Left renal cortex interstitium (tissue), 4 donors: ENCODE data around the gene EML4. TPM values are rescaled to one million over a fixed set of nuclear protein-coding genes. Genes with fewer than 3 reads are reported as not detected.
"Not testable (repeated sequence)": the region's sequence is repeated elsewhere in the genome, so short reads cannot be mapped to it uniquely, and the experiment has no call there.

Experiments used
- DNase-seq, 4 donors: peaks; one replicate each; pipeline ENCODE4 v3.0.0-alpha.2; 2013; ENCODE audit warnings: low read depth in 4 of 4, low spot score in 2 of 4, missing footprints in 1 of 4
- polyA plus RNA-seq, 4 donors: library from polyadenylated mRNA; unstranded; fragments of 120-200 nt; gene quantifications; one replicate each; pipeline ENCODE4 v1.2.1, GENCODE V29; 2013; ENCODE audit not compliant: insufficient read length in 4 of 4

The EML4 gene
- polyA plus RNA-seq, 4 donors, result 96.8 to 136 (median 111) TPM

GRCh38 chr2:42170619-42171395, 1.7 kb downstream of the EML4 start:
- no peak for DNase-seq

GRCh38 chr2:42171396-42171980, 2.3 kb downstream of the EML4 start:
- DNase-seq, result peak in 1 of 4 donors; percentile 31

- no peak for DNase-seq
Observed at GRCh38 chr2:42172020-42172419, 2.9 kb downstream of the EML4 start.

GRCh38 chr2:42172566-42172965, 3.4 kb downstream of the EML4 start:
- no peak for DNase-seq

GRCh38 chr2:42173467-42173866, 4.3 kb downstream of the EML4 start:
- not testable (repeated sequence) for DNase-seq

- DNase-seq, result no peak
Observed at GRCh38 chr2:42176992-42177738, 8.0 kb downstream of the EML4 start.

GRCh38 chr2:42178335-42178734, 9.2 kb downstream of the EML4 start:
- no peak for DNase-seq

- DNase-seq, result no peak
Observed at GRCh38 chr2:42180300-42180699, 11.1 kb downstream of the EML4 start.

GRCh38 chr2:42182654-42183308, 13.6 kb downstream of the EML4 start:
- no peak for DNase-seq

GRCh38 chr2:42183775-42184174, 14.6 kb downstream of the EML4 start:
- DNase-seq, result no peak

GRCh38 chr2:42184346-42184745, 15.2 kb downstream of the EML4 start:
- no peak for DNase-seq

- DNase-seq, result no peak
Observed at GRCh38 chr2:42185220-42185921, 16.2 kb downstream of the EML4 start.

- no peak for DNase-seq
Observed at GRCh38 chr2:42186366-42186765, 17.2 kb downstream of the EML4 start.

GRCh38 chr2:42186945-42187632, 17.9 kb downstream of the EML4 start:
- no peak for DNase-seq

- DNase-seq, result no peak
Observed at GRCh38 chr2:42187886-42188285, 18.7 kb downstream of the EML4 start.

GRCh38 chr2:42189235-42189566, 20.0 kb downstream of the EML4 start:
- no peak for DNase-seq

GRCh38 chr2:42190191-42190590, 21.0 kb downstream of the EML4 start:
- DNase-seq, result no peak

GRCh38 chr2:42191285-42192009, 22.3 kb downstream of the EML4 start:
- DNase-seq, result no peak

- DNase-seq, result no peak
Observed at GRCh38 chr2:42192010-42192373, 22.8 kb downstream of the EML4 start.
